SU-DHL-6 (cell line): ENCODE measurements around the gene C1QTNF1.

Source experiments
- H2AFZ ChIP-seq: fragments of 200-600 bp; sonication (generic); 2 replicates; pipeline ENCODE4 v1.6.1; 2014; ENCODE audit warnings: low read depth, mild to moderate bottlenecking, moderate library complexity, mixed read lengths, antibody characterized with exemption, low read length; ENCODE audit not compliant: severe bottlenecking
- H3F3A ChIP-seq: fragments of 200-600 bp; shearing (Covaris generic); 2 replicates; pipeline ENCODE4 v1.6.0; 2016; ENCODE audit warnings: antibody characterized with exemption, mild to moderate bottlenecking; ENCODE audit not compliant: insufficient read depth
- H3K27ac ChIP-seq: fragments of 200-600 bp; sonication (generic); 2 replicates; pipeline ENCODE4 v1.5.1; 2016; ENCODE audit warnings: low read depth, mild to moderate bottlenecking, low read length, moderate library complexity, mixed read lengths
- H3K27me3 ChIP-seq: fragments of 200-600 bp; sonication (generic), shearing (Covaris generic); 2 replicates; pipeline ENCODE4 v1.6.0; 2014; ENCODE audit warnings: mild to moderate bottlenecking, low read length
- H3K36me3 ChIP-seq: fragments of 200-600 bp; sonication (generic); 2 replicates; pipeline ENCODE4 v1.6.1; 2014; ENCODE audit warnings: mild to moderate bottlenecking, low read length, mixed read lengths
- H3K4me2 ChIP-seq: fragments of 300-600, 200-600 bp; shearing (Covaris generic), sonication (generic); 2 replicates; pipeline ENCODE4 v1.6.0; 2014; ENCODE audit warnings: low read length, low read depth, mild to moderate bottlenecking; ENCODE audit not compliant: poor library complexity, severe bottlenecking
- H3K4me3 ChIP-seq: fragments of 200-600 bp; sonication (generic); 2 replicates; pipeline ENCODE4 v1.5.1; 2014; ENCODE audit warnings: antibody characterized with exemption, low read length, mild to moderate bottlenecking, mixed read lengths; ENCODE audit not compliant: insufficient read depth, poor library complexity, severe bottlenecking
- H3K79me2 ChIP-seq: fragments of 200-600 bp; sonication (generic); 2 replicates; pipeline ENCODE4 v1.6.1; 2014; ENCODE audit warnings: mild to moderate bottlenecking, low read length, moderate library complexity; ENCODE audit not compliant: insufficient read depth
- H3K9ac ChIP-seq: fragments of 200-600 bp; sonication (generic); 2 replicates; pipeline ENCODE4 v1.7.0; 2014; ENCODE audit warnings: mild to moderate bottlenecking, low read length
- H3K9me2 ChIP-seq: fragments of 200-600 bp; sonication (generic); replicated peaks from 2 replicates; pipeline ENCODE4 v1.6.1; 2014; ENCODE audit warnings: low read length; ENCODE audit not compliant: insufficient read depth
- H3K9me3 ChIP-seq: fragments of 200-600 bp; sonication (generic); 2 replicates; pipeline ENCODE4 v1.6.1; 2014; ENCODE audit warnings: low read length, mixed read lengths; ENCODE audit not compliant: insufficient read depth
- H4K20me1 ChIP-seq: fragments of 200-600 bp; sonication (generic); 2 replicates; pipeline ENCODE4 v1.6.1; 2014; ENCODE audit warnings: low read depth, mild to moderate bottlenecking, antibody characterized with exemption, low read length, moderate library complexity, mixed read lengths
- CTCF ChIP-seq: fragments of 200-600 bp; sonication (generic); IDR thresholded peaks from one replicate; pipeline ENCODE4 v1.5.1; 2017; ENCODE audit warnings: antibody characterized with exemption, mild to moderate bottlenecking, low read length, moderate library complexity; ENCODE audit not compliant: insufficient read depth, poor library complexity, severe bottlenecking
- EZH2phosphoT487 ChIP-seq: fragments of 200-600 bp; sonication (generic), shearing (Covaris generic); conservative IDR thresholded peaks from 2 replicates; pipeline ENCODE4 v1.6.1; 2018; ENCODE audit warnings: mild to moderate bottlenecking, antibody characterized with exemption, low read length, moderate library complexity, mixed read lengths

C1QTNF1 gene

DNA sequence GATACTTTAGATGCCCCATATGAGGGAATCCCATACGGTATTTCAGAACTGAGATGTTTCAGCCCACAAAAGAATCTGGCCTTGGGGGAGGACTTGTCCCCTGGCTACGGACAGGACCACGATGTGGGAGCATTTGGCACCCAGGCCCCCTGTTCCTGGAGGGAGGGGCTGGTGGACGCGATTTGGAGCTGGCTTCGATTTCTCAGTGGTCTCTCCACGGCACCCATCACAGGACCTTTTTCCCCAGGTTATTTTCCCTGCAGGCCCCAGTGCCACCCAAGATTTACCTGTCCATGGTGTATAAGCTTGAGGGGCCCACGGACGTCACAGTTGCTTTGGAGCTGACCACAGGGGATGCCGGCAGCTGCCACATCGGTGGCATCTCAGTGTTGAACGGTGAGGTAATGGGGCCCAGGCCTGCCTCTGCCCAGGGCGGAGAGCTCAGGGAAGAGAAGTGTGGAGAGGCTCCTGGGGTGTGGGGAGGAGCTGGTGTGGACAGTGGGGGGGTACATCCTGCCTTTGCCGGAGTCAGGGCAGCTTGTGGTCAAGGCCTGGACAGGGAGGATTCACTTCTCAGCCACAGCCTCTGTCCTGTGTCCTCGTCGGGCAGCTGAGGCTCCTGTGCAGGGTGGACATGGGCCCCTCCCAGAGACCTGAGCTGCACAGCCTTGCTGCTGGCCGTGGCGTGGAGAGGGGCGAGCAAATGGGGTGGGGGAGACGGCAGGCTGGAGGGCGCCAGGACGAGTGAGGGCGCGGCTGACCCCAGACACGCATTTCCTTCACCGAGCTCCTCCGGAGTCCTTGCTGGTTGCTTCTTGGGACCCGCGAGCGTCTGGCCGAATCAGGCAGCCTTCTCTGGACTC lies 60.6 kb downstream of the C1QTNF1 start:
- no peaks in the 10 kb centered on the region for H3K36me3 ChIP-seq
- no peak overlapping the region for H2AFZ ChIP-seq
- no peak overlapping the region for H3K9ac ChIP-seq
- no peaks in the 10 kb centered on the region for H3K27me3 ChIP-seq
- H4K20me1 ChIP-seq, result no peaks in the 10 kb centered on the region
- H3K27ac ChIP-seq, result no peak overlapping the region
- TF ChIP-seq CTCF (no peak), EZH2phosphoT487 (no peak)
- no peaks in the 10 kb centered on the region for H3K9me3 ChIP-seq
- H3F3A ChIP-seq, result no peaks in the 10 kb centered on the region
- H3K79me2 ChIP-seq, result no peaks in the 10 kb centered on the region
- H3K4me2 ChIP-seq, result no peak overlapping the region
- H3K4me3 ChIP-seq, result no peak overlapping the region
- no peaks in the 10 kb centered on the region for H3K9me2 ChIP-seq

DNA sequence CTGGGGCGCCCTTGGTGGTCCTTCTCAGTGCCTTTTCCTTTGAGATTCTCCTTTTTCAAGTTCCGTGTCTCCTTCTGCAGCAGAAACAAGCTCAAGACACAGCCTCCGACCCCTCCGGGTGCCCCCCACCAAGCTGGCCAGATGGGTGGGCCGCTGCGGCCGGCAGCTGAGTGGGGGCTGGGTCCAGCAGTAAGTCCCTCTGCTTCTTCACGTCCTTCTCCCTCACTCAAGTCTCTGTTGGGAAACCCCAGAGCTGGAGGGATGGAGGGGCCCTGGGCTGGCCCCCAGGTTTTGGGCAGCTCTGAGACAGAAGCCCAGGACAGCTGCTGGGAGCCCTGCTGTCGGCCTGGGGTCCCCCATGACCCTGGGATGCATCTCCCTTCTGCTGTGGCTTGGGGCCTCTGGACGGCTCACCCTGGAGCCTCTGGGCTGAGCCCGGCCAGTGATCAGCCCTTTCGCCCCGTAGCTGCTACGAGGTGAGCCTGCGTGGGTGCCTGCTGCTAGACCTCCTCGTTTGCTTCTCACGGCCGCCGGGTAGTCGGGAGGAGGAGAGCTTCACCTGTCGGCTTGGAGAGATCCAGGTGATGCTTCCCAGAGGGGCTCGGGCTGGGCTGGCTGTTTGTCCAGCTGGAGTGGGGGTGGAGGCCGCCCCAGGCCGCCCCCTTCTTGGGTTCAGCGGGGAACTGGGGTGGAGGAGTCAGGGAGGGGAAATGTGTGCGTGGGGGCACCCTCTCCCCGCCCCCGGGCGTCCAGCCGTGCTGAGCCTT lies 61.4 kb downstream of the C1QTNF1 start:
- Histone ChIP-seq H2AFZ (no peak overlapping the region), H3K9ac (no peak overlapping the region), H3K9me3 (no peaks in the 10 kb centered on the region), H3K27ac (no peak overlapping the region), H4K20me1 (no peaks in the 10 kb centered on the region), H3K36me3 (no peaks in the 10 kb centered on the region), H3K79me2 (no peaks in the 10 kb centered on the region), H3F3A (no peaks in the 10 kb centered on the region), H3K9me2 (no peaks in the 10 kb centered on the region), H3K4me3 (no peak overlapping the region), H3K27me3 (no peaks in the 10 kb centered on the region), H3K4me2 (no peak overlapping the region)
- TF ChIP-seq CTCF (no peak), EZH2phosphoT487 (no peak)

DNA sequence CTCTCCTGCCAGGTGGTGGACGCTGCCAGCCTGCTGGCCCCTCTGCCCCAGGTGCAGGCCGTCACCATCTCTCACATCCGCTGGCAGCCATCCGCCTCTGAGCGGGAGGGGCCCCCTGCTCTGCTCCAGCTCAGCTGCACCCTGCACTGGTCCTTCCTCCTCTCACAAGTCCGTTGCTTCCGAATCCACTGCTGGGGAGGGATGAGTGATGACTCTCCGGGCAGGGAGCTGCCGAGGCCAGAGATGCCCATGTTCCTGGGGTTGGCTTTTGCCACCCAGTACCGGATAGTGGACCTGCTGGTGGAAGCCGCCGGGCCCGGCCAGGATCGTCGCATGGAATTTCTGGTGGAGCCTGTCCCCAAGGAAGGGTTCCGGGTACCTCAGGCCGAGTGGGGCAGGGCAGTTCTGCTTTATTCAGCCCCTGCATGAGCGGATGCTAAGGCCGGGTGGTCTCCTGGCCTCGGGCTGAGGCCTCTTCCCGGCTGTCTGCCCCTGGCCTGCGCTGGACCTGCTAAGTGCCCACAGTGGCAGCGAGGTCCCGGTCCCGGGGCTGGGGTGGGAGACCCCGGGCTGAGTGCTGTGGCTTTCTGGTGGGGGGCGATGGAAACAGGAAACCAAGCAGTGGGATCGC lies 62.1 kb downstream of the C1QTNF1 start:
- H3K36me3 ChIP-seq, result no peaks in the 10 kb centered on the region
- no peaks in the 10 kb centered on the region for H3K9me3 ChIP-seq
- H4K20me1 ChIP-seq, result no peaks in the 10 kb centered on the region

More for the DNA sequence above, 62.1 kb downstream of the C1QTNF1 start:
- no peaks in the 10 kb centered on the region for H3K9me2 ChIP-seq
- H3K4me3 ChIP-seq, result no peak overlapping the region
- TF ChIP-seq EZH2phosphoT487 (no peak), CTCF (no peak)
- no peaks in the 10 kb centered on the region for H3K27me3 ChIP-seq
- no peak overlapping the region for H3K9ac ChIP-seq
- no peak overlapping the region for H2AFZ ChIP-seq
- H3K27ac ChIP-seq, result no peak overlapping the region
- no peak overlapping the region for H3K4me2 ChIP-seq
- H3F3A ChIP-seq, result no peaks in the 10 kb centered on the region
- no peaks in the 10 kb centered on the region for H3K79me2 ChIP-seq
